Hepatocyte (in vitro differentiated cells): ENCODE measurements around the gene LHX4.

Experiments used
- CTCF ChIP-seq: fragments of 200-600 bp; sonication (generic); IDR thresholded peaks from 2 replicates; pipeline ENCODE4 v1.5.1; 2016; ENCODE audit warnings: antibody characterized with exemption, mild to moderate bottlenecking; ENCODE audit not compliant: poor library complexity
- EZH2 ChIP-seq: fragments of 200-600 bp; sonication (generic); IDR thresholded peaks from 2 replicates; pipeline ENCODE4 v1.6.1; 2016; ENCODE audit warnings: antibody characterized with exemption, mild to moderate bottlenecking, borderline replicate concordance
- EZH2phosphoT487 ChIP-seq: fragments of 200-600 bp; sonication (generic); IDR thresholded peaks from one replicate; pipeline ENCODE4 v1.6.1; 2018; ENCODE audit warnings: antibody characterized with exemption, mild to moderate bottlenecking, low read depth, moderate library complexity; ENCODE audit not compliant: unreplicated experiment, severe bottlenecking

DNA sequence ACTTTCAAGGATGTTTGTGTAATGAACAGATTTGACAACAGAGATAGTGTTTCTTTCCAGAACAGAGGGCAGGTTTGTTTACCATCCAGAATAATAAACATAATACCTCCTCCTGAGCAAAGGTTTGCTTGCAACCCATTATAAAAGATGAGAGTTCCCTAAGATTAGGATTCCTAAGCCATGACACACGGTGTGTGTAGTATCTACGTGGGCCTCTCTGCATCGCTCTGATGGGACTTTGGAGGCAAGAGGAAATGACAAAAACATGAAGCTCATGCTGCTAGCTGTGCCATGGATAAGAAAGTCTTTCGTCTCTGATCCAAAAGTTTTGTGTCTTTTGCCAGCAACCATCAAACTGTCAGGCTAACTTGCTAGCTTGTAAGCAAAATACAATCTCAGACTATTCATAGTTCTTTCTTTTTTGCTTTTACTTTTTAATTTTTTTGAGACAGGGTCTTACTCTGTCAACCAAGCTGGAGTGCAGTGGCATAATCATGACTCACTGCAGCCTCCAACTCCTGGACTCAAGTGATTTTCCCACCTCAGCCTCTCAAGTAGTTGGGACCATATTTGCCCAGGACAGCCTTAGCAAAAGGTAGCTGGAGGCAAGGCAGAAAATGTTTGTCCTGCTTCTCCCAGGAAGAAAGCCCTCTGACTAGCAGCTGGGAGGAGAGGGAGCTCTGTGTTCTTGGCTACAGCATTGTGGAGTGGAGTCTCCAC lies 81.1 kb downstream of the LHX4 start:
- no peak for TF ChIP-seq EZH2
- TF ChIP-seq CTCF = no peak
- TF ChIP-seq EZH2phosphoT487 = no peak
